ENCODE results near the gene MED1. TPM values are rescaled to one million over a fixed set of nuclear protein-coding genes. Genes with fewer than 3 reads are reported as not detected.

MED1 gene
- total RNA-seq, 1 experiment from 2014 or later: 50.4 TPM

DNA sequence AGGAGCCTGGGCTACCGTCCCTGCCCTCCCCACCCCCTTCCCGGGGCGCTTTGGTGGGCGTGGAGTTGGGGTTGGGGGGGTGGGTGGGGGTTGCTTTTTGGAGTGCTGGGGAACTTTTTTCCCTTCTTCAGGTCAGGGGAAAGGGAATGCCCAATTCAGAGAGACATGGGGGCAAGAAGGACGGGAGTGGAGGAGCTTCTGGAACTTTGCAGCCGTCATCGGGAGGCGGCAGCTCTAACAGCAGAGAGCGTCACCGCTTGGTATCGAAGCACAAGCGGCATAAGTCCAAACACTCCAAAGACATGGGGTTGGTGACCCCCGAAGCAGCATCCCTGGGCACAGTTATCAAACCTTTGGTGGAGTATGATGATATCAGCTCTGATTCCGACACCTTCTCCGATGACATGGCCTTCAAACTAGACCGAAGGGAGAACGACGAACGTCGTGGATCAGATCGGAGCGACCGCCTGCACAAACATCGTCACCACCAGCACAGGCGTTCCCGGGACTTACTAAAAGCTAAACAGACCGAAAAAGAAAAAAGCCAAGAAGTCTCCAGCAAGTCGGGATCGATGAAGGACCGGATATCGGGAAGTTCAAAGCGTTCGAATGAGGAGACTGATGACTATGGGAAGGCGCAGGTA is 11.0 kb upstream of the MED1 start:
- Mint-ChIP-seq H3K27ac (peak overlapping the region; percentile 92), H3K36me3 (peaks cover under 1% of the 10 kb centered on the region; the same call in 1 of the 2 replicates), H3K27me3 (ENCODE audit: low read depth) (no peaks in the 10 kb centered on the region; the same call in 1 of the 2 replicates), H3K4me1 (peaks cover 26% of the 10 kb centered on the region), H3K9me3 (no peaks in the 10 kb centered on the region), H3K4me3 (peak overlapping the region; percentile 93)
- peak; percentile 9 for DNase-seq (ENCODE audit: low spot score)
- no peak for TF ChIP-seq TEAD4 (CRISPR knock-in tag; IDR thresholded peaks at IDR 0.05)
- TF ChIP-seq NR3C1 (CRISPR knock-in tag; conservative IDR thresholded peaks at IDR 0.05; ENCODE audit: low read depth): no peak
- TF ChIP-seq RORB (CRISPR knock-in tag; IDR thresholded peaks at IDR 0.05): no peak
- no peak for TF ChIP-seq ATF3 (CRISPR knock-in tag; conservative IDR thresholded peaks at IDR 0.05)
- no peak for TF ChIP-seq SOX15 (CRISPR knock-in tag; IDR thresholded peaks at IDR 0.05)
- no peak for TF ChIP-seq PRRX2 (CRISPR knock-in tag; IDR thresholded peaks at IDR 0.05)
- TF ChIP-seq USF2 (CRISPR knock-in tag; IDR thresholded peaks at IDR 0.05): no peak
- TF ChIP-seq, protein P1, sequence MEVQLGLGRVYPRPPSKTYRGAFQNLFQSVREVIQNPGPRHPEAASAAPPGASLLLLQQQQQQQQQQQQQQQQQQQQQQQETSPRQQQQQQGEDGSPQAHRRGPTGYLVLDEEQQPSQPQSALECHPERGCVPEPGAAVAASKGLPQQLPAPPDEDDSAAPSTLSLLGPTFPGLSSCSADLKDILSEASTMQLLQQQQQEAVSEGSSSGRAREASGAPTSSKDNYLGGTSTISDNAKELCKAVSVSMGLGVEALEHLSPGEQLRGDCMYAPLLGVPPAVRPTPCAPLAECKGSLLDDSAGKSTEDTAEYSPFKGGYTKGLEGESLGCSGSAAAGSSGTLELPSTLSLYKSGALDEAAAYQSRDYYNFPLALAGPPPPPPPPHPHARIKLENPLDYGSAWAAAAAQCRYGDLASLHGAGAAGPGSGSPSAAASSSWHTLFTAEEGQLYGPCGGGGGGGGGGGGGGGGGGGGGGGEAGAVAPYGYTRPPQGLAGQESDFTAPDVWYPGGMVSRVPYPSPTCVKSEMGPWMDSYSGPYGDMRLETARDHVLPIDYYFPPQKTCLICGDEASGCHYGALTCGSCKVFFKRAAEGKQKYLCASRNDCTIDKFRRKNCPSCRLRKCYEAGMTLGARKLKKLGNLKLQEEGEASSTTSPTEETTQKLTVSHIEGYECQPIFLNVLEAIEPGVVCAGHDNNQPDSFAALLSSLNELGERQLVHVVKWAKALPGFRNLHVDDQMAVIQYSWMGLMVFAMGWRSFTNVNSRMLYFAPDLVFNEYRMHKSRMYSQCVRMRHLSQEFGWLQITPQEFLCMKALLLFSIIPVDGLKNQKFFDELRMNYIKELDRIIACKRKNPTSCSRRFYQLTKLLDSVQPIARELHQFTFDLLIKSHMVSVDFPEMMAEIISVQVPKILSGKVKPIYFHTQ (CRISPR knock-in tag; IDR thresholded peaks at IDR 0.05): peak; percentile 29; the same call in 1 of the 2 replicates
- TF ChIP-seq, protein P2, sequence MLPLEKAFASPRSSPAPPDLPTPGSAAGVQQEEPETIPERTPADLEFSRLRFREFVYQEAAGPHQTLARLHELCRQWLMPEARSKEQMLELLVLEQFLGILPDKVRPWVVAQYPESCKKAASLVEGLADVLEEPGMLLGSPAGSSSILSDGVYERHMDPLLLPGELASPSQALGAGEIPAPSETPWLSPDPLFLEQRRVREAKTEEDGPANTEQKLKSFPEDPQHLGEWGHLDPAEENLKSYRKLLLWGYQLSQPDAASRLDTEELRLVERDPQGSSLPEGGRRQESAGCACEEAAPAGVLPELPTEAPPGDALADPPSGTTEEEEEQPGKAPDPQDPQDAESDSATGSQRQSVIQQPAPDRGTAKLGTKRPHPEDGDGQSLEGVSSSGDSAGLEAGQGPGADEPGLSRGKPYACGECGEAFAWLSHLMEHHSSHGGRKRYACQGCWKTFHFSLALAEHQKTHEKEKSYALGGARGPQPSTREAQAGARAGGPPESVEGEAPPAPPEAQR (CRISPR knock-in tag; IDR thresholded peaks at IDR 0.05): no peak
- ChIA-PET CTCF (interaction anchor here (0.9 to 2.0 kb wide), 8 partner anchors 11 to 227 kb away, joined by 3 to 11 read pairs (median 5); partner anchors contain the start of gene MED1), POLR2A (interaction anchor here (1.0 to 2.2 kb wide), 4 partner anchors 9 to 227 kb away, joined by 3 to 23 read pairs (median 4); partner anchors contain the start of gene MED1)
- ATAC-seq: 0 out of 2 replicates have a peak, but pooled peaks have one; percentile 2

DNA sequence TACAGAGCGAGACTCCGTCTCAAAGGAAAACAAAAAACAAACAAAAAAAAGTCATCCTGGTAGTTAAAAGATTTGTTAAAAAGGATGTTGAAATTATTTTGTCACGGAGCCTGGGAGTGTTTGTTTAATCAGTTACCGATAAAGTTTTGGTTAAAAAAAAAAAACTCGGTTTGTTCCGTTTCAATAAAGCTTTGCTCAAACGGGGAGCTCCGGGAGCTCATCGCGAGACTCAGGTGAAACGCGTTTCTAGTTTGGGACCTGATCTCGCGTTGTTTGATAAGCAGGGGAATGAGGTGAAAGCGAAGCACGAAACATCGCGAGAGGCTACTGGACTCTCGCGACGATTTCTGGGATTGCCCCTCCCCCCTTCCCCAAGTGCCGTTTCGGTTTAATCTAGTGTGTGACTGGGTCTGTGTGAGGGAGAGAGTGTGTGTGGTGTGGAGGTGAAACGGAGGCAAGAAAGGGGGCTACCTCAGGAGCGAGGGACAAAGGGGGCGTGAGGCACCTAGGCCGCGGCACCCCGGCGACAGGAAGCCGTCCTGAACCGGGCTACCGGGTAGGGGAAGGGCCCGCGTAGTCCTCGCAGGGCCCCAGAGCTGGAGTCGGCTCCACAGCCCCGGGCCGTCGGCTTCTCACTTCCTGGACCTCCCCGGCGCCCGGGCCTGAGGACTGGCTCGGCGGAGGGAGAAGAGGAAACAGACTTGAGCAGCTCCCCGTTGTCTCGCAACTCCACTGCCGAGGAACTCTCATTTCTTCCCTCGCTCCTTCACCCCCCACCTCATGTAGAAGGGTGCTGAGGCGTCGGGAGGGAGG is 10.3 kb upstream of the MED1 start, which contains the start of gene CDK12:
Gene CDK12 (plus strand): TSS at position 374 of the 813 bp plus-strand sequence. CDS start 586 bp downstream, outside the sequence.
- POLR2A ChIA-PET: interaction anchor here (0.6 to 2.2 kb wide), 8 partner anchors 9 to 227 kb away, joined by 3 to 23 read pairs (median 4); partner anchors contain the start of gene MED1
- Mint-ChIP-seq H3K27me3 (ENCODE audit: low read depth) (no peaks in the 10 kb centered on the region; the same call in 1 of the 2 replicates), H3K4me3 (peak within 1 kb of the TSS; percentile 93), H3K27ac (peak within 1 kb of the TSS; percentile 99), H3K4me1 (peaks cover 26% of the 10 kb centered on the region), H3K36me3 (no peaks in the 10 kb centered on the region; the same call in 1 of the 2 replicates), H3K9me3 (no peaks in the 10 kb centered on the region)
- ATAC-seq: peak; percentile 92
- DNase-seq (ENCODE audit: low spot score): peak; percentile 93
- CTCF ChIA-PET: interaction anchor here (0.8 to 2.0 kb wide), 10 partner anchors 10 to 758 kb away, joined by 3 to 16 read pairs (median 4); partner anchors contain the start of genes MED1 and WIPF2
- TF ChIP-seq ZBTB43 (CRISPR knock-in tag; IDR thresholded peaks at IDR 0.05) (0 out of 2 replicates have a peak, but pooled peaks have one; percentile 51), STAT6 (CRISPR knock-in tag; conservative IDR thresholded peaks at IDR 0.05; ENCODE audit: low read depth) (no peak), ATF3 (CRISPR knock-in tag; conservative IDR thresholded peaks at IDR 0.05) (no peak)
- TF ChIP-seq, protein P3, sequence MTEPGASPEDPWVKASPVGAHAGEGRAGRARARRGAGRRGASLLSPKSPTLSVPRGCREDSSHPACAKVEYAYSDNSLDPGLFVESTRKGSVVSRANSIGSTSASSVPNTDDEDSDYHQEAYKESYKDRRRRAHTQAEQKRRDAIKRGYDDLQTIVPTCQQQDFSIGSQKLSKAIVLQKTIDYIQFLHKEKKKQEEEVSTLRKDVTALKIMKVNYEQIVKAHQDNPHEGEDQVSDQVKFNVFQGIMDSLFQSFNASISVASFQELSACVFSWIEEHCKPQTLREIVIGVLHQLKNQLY (CRISPR knock-in tag; IDR thresholded peaks at IDR 0.05): no peak
- TF ChIP-seq, protein P4, sequence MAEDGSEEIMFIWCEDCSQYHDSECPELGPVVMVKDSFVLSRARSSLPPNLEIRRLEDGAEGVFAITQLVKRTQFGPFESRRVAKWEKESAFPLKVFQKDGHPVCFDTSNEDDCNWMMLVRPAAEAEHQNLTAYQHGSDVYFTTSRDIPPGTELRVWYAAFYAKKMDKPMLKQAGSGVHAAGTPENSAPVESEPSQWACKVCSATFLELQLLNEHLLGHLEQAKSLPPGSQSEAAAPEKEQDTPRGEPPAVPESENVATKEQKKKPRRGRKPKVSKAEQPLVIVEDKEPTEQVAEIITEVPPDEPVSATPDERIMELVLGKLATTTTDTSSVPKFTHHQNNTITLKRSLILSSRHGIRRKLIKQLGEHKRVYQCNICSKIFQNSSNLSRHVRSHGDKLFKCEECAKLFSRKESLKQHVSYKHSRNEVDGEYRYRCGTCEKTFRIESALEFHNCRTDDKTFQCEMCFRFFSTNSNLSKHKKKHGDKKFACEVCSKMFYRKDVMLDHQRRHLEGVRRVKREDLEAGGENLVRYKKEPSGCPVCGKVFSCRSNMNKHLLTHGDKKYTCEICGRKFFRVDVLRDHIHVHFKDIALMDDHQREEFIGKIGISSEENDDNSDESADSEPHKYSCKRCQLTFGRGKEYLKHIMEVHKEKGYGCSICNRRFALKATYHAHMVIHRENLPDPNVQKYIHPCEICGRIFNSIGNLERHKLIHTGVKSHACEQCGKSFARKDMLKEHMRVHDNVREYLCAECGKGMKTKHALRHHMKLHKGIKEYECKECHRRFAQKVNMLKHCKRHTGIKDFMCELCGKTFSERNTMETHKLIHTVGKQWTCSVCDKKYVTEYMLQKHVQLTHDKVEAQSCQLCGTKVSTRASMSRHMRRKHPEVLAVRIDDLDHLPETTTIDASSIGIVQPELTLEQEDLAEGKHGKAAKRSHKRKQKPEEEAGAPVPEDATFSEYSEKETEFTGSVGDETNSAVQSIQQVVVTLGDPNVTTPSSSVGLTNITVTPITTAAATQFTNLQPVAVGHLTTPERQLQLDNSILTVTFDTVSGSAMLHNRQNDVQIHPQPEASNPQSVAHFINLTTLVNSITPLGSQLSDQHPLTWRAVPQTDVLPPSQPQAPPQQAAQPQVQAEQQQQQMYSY (CRISPR knock-in tag; IDR thresholded peaks at IDR 0.05): no peak
